Parathyroid adenoma (tissue), 2 donors: ENCODE results near the gene PHYHIPL.

Source experiments
- H2AFZ ChIP-seq: fragments of 300-600 bp; sonication (generic); one replicate; pipeline ENCODE4 v1.7.0; 2017; ENCODE audit warnings: antibody characterized with exemption, mild to moderate bottlenecking
- H3K27ac ChIP-seq: fragments of 300-600 bp; sonication (generic); one replicate; pipeline ENCODE4 v1.7.0; 2017
- H3K27me3 ChIP-seq: fragments of 300-600 bp; sonication (generic); one replicate; pipeline ENCODE4 v1.7.0; 2017; ENCODE audit warnings: low read length; ENCODE audit not compliant: control insufficient read depth, insufficient read depth
- H3K36me3 ChIP-seq: fragments of 300-600 bp; sonication (generic); one replicate; pipeline ENCODE4 v1.7.0; 2017; ENCODE audit warnings: low read length; ENCODE audit not compliant: control insufficient read depth, insufficient read depth
- H3K4me1 ChIP-seq: fragments of 300-600 bp; sonication (generic); one replicate; pipeline ENCODE4 v1.7.0; 2017; ENCODE audit warnings: control low read depth
- H3K4me2 ChIP-seq: fragments of 300-600 bp; sonication (generic); one replicate; pipeline ENCODE4 v1.7.0; 2017; ENCODE audit warnings: low read length
- H3K4me3 ChIP-seq: fragments of 300-600 bp; sonication (generic); one replicate; pipeline ENCODE4 v1.7.0; 2017; ENCODE audit warnings: low read depth, low read length
- H3K79me2 ChIP-seq: fragments of 300-600 bp; sonication (generic); one replicate; pipeline ENCODE4 v1.7.0; 2017; ENCODE audit warnings: control low read depth
- H3K9ac ChIP-seq: fragments of 300-600 bp; sonication (generic); one replicate; pipeline ENCODE4 v1.7.0; 2017; ENCODE audit warnings: mild to moderate bottlenecking
- H3K9me3 ChIP-seq: fragments of 300-600 bp; sonication (generic); one replicate; pipeline ENCODE4 v1.7.0; 2017; ENCODE audit warnings: low read length; ENCODE audit not compliant: control insufficient read depth
- TF ChIP-seq, protein P1 (sequence below): fragments of 300-600 bp; sonication (generic); IDR thresholded peaks from one replicate; pipeline ENCODE4 v1.7.0; 2017; ENCODE audit warnings: antibody characterized with exemption, mild to moderate bottlenecking
- donor health status: primary hyperparathyroidism.

The PHYHIPL gene

DNA sequence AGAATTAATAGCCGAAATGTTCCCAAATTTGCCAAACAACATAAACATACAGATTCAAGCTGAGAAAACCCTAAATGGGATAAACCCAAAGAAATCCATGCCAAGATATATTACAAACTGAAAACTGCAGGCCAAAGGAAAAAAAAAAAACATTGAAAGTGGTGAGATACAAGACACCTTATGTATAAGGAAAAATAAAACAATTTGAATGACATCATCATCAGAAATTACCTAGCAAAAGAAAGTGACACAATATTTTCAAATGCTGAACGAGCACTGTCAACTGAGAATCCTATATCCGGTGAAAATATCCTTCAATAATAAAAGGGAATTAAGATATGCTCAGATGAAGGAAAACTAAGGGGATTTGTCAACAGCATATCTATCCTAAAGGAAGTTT is 66.5 kb downstream of the PHYHIPL start:
- Histone ChIP-seq H3K79me2 (no peaks in the 10 kb centered on the region), H3K27me3 (no peaks in the 10 kb centered on the region), H3K9me3 (no peaks in the 10 kb centered on the region), H3K27ac (no peak overlapping the region), H2AFZ (no peak overlapping the region), H3K36me3 (no peaks in the 10 kb centered on the region), H3K4me1 (no peaks in the 10 kb centered on the region), H3K4me3 (no peak overlapping the region), H3K4me2 (no peak overlapping the region), H3K9ac (no peak overlapping the region)
- TF ChIP-seq, protein P1, sequence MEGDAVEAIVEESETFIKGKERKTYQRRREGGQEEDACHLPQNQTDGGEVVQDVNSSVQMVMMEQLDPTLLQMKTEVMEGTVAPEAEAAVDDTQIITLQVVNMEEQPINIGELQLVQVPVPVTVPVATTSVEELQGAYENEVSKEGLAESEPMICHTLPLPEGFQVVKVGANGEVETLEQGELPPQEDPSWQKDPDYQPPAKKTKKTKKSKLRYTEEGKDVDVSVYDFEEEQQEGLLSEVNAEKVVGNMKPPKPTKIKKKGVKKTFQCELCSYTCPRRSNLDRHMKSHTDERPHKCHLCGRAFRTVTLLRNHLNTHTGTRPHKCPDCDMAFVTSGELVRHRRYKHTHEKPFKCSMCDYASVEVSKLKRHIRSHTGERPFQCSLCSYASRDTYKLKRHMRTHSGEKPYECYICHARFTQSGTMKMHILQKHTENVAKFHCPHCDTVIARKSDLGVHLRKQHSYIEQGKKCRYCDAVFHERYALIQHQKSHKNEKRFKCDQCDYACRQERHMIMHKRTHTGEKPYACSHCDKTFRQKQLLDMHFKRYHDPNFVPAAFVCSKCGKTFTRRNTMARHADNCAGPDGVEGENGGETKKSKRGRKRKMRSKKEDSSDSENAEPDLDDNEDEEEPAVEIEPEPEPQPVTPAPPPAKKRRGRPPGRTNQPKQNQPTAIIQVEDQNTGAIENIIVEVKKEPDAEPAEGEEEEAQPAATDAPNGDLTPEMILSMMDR: no peak

DNA sequence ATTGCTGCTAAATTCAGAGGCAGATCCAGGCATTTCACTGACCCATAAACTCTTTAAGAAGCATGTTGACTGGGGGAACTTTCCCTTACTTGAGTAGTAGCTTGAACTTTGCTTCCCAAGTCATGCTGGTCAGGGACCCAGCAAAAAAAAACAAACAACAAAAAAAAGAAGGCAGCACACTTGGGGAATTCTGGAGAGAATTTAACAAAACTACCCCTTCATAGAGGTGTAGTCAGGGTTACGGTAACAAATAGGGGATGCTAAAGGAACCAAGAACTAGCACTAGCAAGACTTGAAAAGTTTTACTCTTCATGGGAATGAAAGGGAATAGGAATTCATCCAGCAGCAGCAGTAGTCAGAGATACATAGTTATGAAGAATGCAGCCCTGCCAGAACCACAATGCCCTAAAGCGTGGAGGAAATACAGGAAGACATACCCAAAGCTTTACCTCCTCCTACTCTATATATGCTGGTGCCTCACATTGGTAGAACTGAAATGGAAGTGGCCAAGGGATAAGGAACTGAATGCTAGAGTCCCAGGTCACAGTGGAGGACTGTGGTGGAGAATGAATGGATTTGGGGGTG is 67.3 kb downstream of the PHYHIPL start:
- Histone ChIP-seq H3K27me3 (no peaks in the 10 kb centered on the region), H3K4me2 (no peak overlapping the region), H3K9ac (no peak overlapping the region), H3K4me3 (no peak overlapping the region), H2AFZ (no peak overlapping the region), H3K79me2 (no peaks in the 10 kb centered on the region), H3K36me3 (no peaks in the 10 kb centered on the region), H3K4me1 (no peaks in the 10 kb centered on the region), H3K9me3 (no peaks in the 10 kb centered on the region), H3K27ac (no peak overlapping the region)
- TF ChIP-seq, protein P1: no peak

- Histone ChIP-seq H3K36me3 (no peaks in the 10 kb centered on the region), H3K9me3 (no peaks in the 10 kb centered on the region), H3K4me1 (no peaks in the 10 kb centered on the region), H3K9ac (no peak overlapping the region), H3K27me3 (no peaks in the 10 kb centered on the region), H3K27ac (no peak overlapping the region), H3K4me3 (no peak overlapping the region), H3K4me2 (no peak overlapping the region), H3K79me2 (no peaks in the 10 kb centered on the region), H2AFZ (no peak overlapping the region)
- TF ChIP-seq, protein P1: no peak
Measured at GRCh38 chr10:59244871-59245270, 68.4 kb downstream of the PHYHIPL start.

GRCh38 chr10:59245686-59246085 is 69.2 kb downstream of the PHYHIPL start:
- Histone ChIP-seq H3K79me2 (no peaks in the 10 kb centered on the region), H3K9me3 (no peaks in the 10 kb centered on the region), H3K27ac (no peak overlapping the region), H3K4me2 (no peak overlapping the region), H3K36me3 (no peaks in the 10 kb centered on the region), H3K27me3 (no peaks in the 10 kb centered on the region), H3K4me1 (no peaks in the 10 kb centered on the region), H3K9ac (no peak overlapping the region), H3K4me3 (no peak overlapping the region), H2AFZ (no peak overlapping the region)
- TF ChIP-seq, protein P1: no peak

GRCh38 chr10:59252491-59252890 is 76.0 kb downstream of the PHYHIPL start:
- Histone ChIP-seq H3K36me3 (no peaks in the 10 kb centered on the region), H3K79me2 (no peaks in the 10 kb centered on the region), H3K4me1 (no peaks in the 10 kb centered on the region), H2AFZ (no peak overlapping the region), H3K9ac (no peak overlapping the region), H3K27ac (no peak overlapping the region), H3K27me3 (no peaks in the 10 kb centered on the region), H3K9me3 (no peaks in the 10 kb centered on the region), H3K4me3 (no peak overlapping the region), H3K4me2 (no peak overlapping the region)
- TF ChIP-seq, protein P1: no peak
